Stimulated activated CD4-positive, alpha-beta T cell treated with anti-CD3 and anti-CD28 coated beads, TNF-alpha, amount 100 ng/mL, for 48 hours (primary cell): ENCODE data around the gene FAM185A.
"Not testable (repeated sequence)": the region's sequence is repeated elsewhere in the genome, so short reads cannot be mapped to it uniquely, and the experiment has no call there.

Source experiments
- DNase-seq, 3 donors: peaks; one replicate each; pipeline ENCODE4 v3.0.0-alpha.2; 2020; ENCODE audit warnings: low read depth in 3 of 3

The FAM185A gene

GRCh38 chr7:102778663-102779062 lies 29.9 kb downstream of the FAM185A start:
- DNase-seq = not testable (repeated sequence)

GRCh38 chr7:102780926-102781325 lies 32.1 kb downstream of the FAM185A start:
- not testable (repeated sequence) for DNase-seq

DNA sequence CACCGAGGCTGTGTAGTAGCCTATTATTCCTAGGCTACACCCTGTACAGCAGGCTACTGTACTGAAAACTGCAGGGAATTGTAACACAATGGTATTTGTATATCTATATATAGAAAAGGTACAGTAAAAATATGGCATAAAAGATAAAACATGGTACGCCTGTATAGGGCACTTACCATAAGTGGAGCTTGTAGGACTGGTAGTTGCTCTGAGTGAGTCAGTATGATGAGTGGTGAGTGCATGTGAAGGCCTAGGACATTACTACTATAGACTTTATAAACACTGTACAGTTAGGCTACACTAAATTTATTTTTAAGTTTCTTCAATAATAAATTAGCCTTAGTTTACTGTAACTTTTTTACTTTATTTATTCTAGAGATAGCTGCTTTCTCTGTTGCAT lies 40.0 kb downstream of the FAM185A start:
- not testable (repeated sequence) for DNase-seq

DNA sequence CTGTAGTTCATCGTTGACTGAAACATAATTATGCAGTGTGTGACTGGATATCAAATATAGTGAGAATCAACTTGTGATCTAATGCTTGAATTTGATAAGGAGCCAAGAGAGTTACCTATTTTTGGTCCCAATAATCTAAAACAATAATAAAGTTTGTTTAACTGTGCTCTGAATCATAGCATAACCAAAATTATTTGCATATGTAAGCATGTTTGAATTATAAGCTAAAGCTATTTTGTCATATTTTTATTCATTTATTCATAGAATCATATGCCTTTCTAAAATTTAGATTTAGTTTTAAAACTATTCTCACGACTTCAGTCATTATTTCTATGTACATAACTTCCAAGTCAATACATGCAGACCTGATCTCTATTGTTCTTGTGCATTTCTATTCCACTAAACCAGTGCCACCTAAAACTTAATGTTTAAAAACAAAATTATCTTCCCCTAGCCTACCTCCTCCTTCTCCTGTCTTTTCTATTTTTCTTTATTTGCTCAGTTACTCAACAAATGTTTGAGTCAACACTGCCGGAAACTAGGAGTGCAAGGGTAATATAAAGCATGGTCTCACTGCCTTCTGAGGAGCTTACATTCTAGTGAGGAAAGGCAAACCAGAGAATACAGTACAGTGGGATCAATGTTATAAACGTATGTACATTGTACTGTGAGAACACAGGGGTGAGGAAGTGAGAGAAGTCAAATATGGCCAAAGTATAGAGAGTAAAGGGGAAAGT lies 41.7 kb downstream of the FAM185A start:
- DNase-seq = not testable (repeated sequence)

DNA sequence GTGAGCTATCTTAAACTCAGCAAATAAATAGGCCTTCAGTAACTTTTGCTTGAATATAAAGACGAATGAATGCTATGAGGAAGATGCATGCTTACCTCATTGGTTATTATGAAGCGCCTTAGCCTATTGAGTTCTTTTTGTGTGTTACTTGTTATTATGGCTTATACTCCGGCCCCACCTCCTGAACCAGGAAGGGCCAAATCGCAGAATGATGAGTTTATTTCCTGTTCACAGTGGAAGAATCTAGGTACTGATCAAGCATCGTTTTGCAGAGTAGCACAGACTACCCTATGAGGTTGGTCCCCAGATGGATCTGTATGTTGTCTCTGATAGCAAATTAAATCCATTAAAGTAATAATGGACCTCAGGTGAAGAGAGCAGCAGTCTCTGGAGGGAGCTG lies 42.6 kb downstream of the FAM185A start:
- not testable (repeated sequence) for DNase-seq

GRCh38 chr7:102791831-102792230 lies 43.0 kb downstream of the FAM185A start:
- DNase-seq = not testable (repeated sequence)

- not testable (repeated sequence) for DNase-seq
Measured at GRCh38 chr7:102794567-102794966, 45.8 kb downstream of the FAM185A start.

DNA sequence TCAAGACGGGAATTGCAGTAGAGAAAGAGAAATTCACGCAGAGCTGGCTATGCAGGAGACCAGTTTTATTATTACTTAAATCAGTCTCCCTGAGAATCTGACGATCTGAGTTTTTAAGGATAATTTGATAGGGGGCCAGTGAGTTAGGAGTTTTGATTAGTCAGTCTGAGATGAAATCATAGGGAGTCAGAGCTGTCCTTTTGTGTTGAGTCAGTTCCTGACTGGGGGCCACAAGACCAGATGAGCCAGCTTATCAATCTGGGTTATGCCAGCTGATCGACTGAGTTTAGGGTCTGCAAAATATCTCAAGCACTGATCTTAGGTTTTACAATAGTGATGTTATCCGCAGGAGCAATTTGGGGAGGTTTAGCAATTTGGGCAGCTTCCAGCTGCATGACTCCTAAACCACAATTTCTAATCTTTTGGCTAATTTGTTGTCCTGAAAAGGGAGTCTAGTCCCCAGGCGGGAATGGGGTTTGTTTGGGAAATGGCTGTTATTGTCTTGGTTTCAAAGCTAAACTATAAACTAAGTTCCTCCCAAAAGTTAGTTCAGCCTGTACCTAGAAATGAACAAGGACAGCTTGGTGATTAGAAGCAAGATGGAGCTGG lies 47.3 kb downstream of the FAM185A start:
- DNase-seq = not testable (repeated sequence)

GRCh38 chr7:102806613-102807012 lies 57.8 kb downstream of the FAM185A start:
- DNase-seq = no peak

- DNase-seq = no peak
Measured at GRCh38 chr7:102810916-102811315, 62.1 kb downstream of the FAM185A start.

- no peak for DNase-seq
Measured at GRCh38 chr7:102811942-102812678, 63.3 kb downstream of the FAM185A start.

DNA sequence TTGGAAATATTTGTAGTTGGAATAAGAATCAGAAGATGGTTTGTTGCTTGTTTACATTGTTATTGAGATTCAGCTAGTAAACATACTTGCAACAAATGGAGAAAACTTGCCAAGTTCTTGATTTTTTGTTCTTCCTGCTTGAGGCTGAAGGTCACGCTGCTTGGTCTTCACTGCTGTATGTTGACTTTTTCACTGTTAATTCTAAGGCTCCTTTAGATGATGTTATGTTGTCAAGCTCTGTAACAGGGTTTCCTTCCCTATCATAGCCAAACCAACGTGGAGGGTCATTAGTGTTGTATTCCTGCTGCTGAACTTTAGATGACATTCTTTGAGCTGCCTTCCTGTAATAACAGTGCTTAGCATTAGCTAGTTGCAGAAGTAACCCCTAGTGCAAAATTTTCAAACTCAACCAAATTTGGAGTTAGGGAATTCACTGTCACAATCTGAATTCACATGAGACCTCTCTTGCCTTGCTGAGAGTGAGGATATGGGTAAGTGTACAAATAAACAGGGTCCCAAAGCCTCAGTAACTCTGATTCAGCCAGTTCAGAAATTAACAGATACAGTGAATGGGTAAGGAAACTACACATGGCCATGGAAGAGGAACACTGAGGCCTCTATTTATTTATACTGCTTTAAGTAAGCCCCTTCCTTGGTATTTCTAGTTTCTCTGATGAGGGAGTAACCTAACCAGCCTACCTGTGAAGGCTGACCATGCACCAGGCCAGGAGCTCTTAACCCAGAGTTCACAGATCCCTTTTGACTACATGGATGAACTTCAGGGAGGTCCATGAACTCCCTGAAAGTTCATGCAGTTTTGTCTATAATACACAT lies 64.6 kb downstream of the FAM185A start:
- DNase-seq = no peak

DNA sequence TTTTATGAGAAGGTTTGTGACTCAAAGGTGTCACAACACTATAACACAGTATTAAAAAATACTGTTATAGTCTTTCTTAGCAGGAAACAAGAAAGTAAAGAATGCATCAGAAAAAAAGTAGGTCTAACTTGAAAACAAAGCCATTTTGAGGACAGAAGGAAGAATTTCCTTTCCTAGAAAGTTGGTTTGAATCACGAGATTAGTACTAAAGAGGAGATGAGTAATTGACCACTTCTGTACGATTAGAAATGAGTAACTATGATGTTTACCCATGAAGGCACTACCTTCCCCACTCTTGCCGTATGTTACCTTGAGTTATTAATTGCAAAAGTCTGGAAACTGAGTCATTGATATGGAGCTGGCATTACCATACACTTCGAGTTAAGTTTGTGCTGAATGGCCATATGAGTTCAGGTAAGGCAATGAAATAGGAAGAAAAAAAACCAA lies 65.2 kb downstream of the FAM185A start:
- DNase-seq = no peak

DNA sequence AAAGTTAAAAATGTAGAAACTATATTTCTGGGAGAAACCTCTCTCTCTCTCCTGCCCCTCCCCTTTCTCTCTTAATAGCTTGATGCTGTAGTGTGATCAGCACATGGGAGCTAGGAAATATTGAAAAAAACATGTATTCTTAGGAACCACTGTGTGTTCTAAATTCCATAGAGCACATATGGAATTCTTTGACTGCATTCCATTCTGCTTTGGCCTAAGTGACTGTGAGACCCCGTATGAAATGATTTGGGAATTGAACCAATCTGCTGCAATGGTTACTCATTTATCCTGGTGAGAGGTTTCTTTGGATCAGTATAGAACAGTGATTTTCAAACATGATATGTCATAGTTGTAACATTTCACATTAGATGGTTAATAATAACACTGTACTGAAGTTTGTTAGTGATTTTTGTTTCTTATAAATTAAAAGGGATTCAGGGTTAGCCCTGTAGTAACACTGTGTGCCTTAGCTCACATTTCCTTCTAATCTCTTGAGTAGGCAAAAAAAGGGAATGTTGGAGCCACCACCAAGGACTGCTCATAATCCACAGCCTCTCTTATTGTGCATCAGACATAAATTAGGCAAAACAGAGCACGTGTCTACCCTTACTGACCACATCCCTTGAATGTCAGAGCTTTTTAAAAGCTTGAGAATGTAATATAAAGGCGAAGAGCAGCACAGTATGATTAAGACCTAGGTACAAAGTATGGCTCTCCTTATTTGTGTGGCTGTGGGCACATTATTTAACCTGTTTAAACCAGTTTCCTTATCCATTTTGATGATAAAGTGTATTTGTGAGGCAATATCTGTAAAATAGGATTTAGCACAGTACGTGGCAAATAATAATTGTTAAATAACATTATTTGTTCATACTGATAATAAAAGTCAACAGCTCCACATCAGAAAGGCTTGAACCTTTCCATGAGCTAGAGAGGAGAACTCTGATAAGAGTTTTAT lies 69.1 kb downstream of the FAM185A start:
- no peak for DNase-seq

- DNase-seq = no peak
Measured at GRCh38 chr7:102819151-102819550, 70.4 kb downstream of the FAM185A start.

DNA sequence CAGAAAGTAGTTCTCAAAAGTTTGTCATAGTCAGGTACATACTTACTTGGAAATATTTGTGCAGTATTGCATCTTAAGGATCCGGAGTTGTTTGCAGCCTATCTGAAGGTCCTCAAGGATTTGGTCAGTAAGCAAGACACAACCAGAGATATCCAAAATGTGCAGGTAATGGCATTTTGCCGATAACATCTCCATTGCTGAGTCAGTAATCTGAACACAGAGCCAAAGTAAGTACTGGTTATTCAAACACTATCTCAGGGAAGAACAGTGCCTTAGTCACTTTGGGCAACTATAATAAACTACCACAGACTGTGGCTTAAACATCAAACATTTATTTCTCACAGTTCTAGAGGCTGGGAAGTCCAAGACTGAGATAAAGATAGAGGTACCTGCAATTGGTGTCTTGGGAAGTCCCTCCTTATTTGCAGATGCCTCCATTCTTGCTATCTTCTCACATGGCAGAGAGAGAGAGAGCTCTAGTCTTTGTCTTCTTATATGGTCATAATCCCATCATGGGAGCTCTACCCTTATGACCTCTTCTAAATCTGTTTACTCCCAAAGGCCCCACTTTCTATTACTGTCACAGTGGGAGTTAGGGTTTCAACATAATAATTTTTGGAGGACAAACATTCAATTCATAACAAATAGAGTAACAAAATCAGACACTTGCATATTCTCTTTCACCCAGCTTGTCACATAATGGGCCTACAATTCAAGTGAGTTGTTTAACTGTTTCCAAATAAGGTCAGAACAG lies 73.4 kb downstream of the FAM185A start:
- DNase-seq = no peak

GRCh38 chr7:102823390-102824119 lies 74.8 kb downstream of the FAM185A start:
- DNase-seq = no peak

DNA sequence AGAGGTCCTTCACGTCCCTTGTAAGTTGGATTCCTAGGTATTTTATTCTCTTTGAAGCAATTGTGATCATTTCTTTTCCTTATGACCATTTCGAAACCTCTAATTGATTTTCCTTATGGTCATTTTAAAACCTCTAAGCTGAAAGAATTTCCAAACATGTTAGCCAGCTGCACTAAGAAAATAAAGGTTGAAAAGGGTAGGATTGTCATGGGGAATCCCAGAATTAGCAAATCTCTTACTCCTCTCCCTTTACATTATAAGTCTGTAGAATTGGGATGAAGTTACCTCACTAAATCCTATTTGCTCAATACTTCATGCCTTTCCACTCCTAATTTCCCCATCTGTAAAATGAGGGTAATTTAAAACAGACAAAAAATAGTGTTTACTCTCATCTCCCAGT lies 79.5 kb downstream of the FAM185A start:
- DNase-seq = no peak

DNA sequence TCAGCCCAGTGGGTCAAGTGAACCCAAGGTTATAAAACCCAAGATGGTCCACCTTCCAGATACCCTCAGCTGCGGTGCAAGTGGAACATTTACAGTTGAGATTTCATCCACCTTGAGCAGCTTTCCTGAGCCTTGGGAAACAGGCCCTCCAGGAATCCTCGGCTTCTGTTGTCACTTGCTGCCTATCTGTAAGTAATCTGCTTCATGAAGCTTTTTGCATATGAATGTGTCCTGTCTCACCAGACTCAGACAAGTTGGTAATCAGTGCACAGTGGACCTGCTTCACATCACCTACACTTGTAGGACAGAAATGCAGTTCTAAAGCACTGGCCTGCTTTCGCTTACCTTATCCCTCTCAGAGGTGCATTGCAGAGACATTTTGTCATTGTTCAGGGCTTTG lies 80.3 kb downstream of the FAM185A start:
- DNase-seq = no peak
